GM19397 (cell line): Measurements from ENCODE around the gene RHOC.

Experiments used
- ATAC-seq: cut with Tn5 transposase; IDR thresholded peaks from one replicate; pipeline ENCODE4 v1.9.1; 2021; ENCODE audit warnings: mild to moderate bottlenecking, moderate library complexity; ENCODE audit not compliant: unreplicated experiment

RHOC gene

GRCh38 chr1:112686835-112687234 lies 20.1 kb downstream of the RHOC start:
- ATAC-seq: no peak

GRCh38 chr1:112686417-112686816 lies 20.5 kb downstream of the RHOC start:
- no peak for ATAC-seq

- ATAC-seq: no peak
Observed at GRCh38 chr1:112685913-112686312, 21.0 kb downstream of the RHOC start.

GRCh38 chr1:112678605-112679004 lies 28.3 kb downstream of the RHOC start:
- ATAC-seq: no peak

GRCh38 chr1:112677501-112677900 lies 29.4 kb downstream of the RHOC start:
- ATAC-seq: no peak

GRCh38 chr1:112676543-112676942 lies 30.4 kb downstream of the RHOC start:
- ATAC-seq: no peak

GRCh38 chr1:112675728-112676381 lies 31.1 kb downstream of the RHOC start:
- no peak for ATAC-seq

GRCh38 chr1:112674986-112675727 lies 31.8 kb downstream of the RHOC start:
- ATAC-seq: peak; percentile 41

GRCh38 chr1:112674440-112674985 lies 32.4 kb downstream of the RHOC start, which contains the start of gene MOV10:
TSS of gene MOV10 (plus strand) at chr1:112674659. CDS start at chr1:112674913, 254 bp downstream.
- ATAC-seq: peak; percentile 63

GRCh38 chr1:112673592-112674439 lies 33.1 kb downstream of the RHOC start:
- ATAC-seq: no peak

- no peak for ATAC-seq
Observed at GRCh38 chr1:112672842-112673241, 34.1 kb downstream of the RHOC start.

- no peak for ATAC-seq
Observed at GRCh38 chr1:112672009-112672408, 34.9 kb downstream of the RHOC start.

GRCh38 chr1:112666946-112667345 lies 40.0 kb downstream of the RHOC start:
- no peak for ATAC-seq

- ATAC-seq: no peak
Observed at GRCh38 chr1:112665857-112666256, 41.1 kb downstream of the RHOC start.

- no peak for ATAC-seq
Observed at GRCh38 chr1:112651205-112651604, 55.7 kb downstream of the RHOC start.
